IMR-90 (cell line): ENCODE data around the gene RALGAPA1. TPM values are rescaled to one million over a fixed set of nuclear protein-coding genes. Genes with fewer than 3 reads are reported as not detected.
"Not testable (repeated sequence)": the region's sequence is repeated elsewhere in the genome, so short reads cannot be mapped to it uniquely, and the experiment has no call there.

Experiments
- ATAC-seq: fragments of 200-7000 bp; cut with Tn5 transposase; 2 replicates; pipeline ENCODE4 v1.9.1; 2020; ENCODE audit warnings: low read depth, mild to moderate bottlenecking, moderate library complexity
- BruUV-seq: library from RNA; stranded (reverse); fragments of 400-500 nt; replicated peaks from 2 replicates; lab custom pipeline; 2021; lab: Mats Ljungman, UMichigan
- CTCF ChIA-PET: fragments of 300-600 bp; formaldehyde crosslinking; extraction: SDS; loops from one replicate; lab custom pipeline; 2021; ENCODE audit warnings: antibody characterized with exemption; lab: Yijun Ruan, JAX
- POLR2A ChIA-PET: fragments of 300-600 bp; sonication (Branson Sonifier 250); formaldehyde crosslinking; loops from one replicate; lab custom pipeline; 2022; ENCODE audit warnings: antibody characterized with exemption; ENCODE audit not compliant: unreplicated experiment; lab: Charles Lee
- DNase-seq: peaks from one replicate; pipeline ENCODE4 v3.0.0; 2013
- H2AFZ ChIP-seq: replicated peaks from 2 replicates; pipeline ENCODE3; 2013; ENCODE audit warnings: low read length, mild to moderate bottlenecking; ENCODE audit not compliant: poor library complexity
- H2AK5ac ChIP-seq: 2 replicates; pipeline ENCODE4 v1.6.1; 2013; ENCODE audit warnings: low read depth, low read length, inconsistent platforms
- H2AK9ac ChIP-seq: replicated peaks from 2 replicates; pipeline ENCODE3; 2013; ENCODE audit warnings: mild to moderate bottlenecking, low read depth, low read length, moderate library complexity; ENCODE audit not compliant: poor library complexity
- H2BK120ac ChIP-seq: 2 replicates; pipeline ENCODE4 v1.6.1; 2013; ENCODE audit warnings: low read depth, low read length, inconsistent platforms
- H2BK15ac ChIP-seq: 3 replicates; pipeline ENCODE4 v1.6.1; 2013; ENCODE audit warnings: low read depth, low read length, inconsistent platforms
- H2BK20ac ChIP-seq: 2 replicates; pipeline ENCODE4 v1.6.1; 2013; ENCODE audit warnings: low read depth, mild to moderate bottlenecking, inconsistent platforms, low read length, moderate library complexity
- H2BK5ac ChIP-seq: 2 replicates; pipeline ENCODE4 v1.6.1; 2013; ENCODE audit warnings: mild to moderate bottlenecking, low read depth, low read length, inconsistent platforms; ENCODE audit not compliant: poor library complexity, severe bottlenecking
- H3K14ac ChIP-seq: replicated peaks from 2 replicates; pipeline ENCODE4 v1.6.1; 2013; ENCODE audit warnings: low read depth, low read length, inconsistent platforms
- H3K18ac ChIP-seq: 2 replicates; pipeline ENCODE4 v1.6.1; 2013; ENCODE audit warnings: low read depth, low read length, control low read depth
- H3K23ac ChIP-seq: 2 replicates; pipeline ENCODE4 v1.6.1; 2013; ENCODE audit warnings: low read depth, low read length, inconsistent platforms
- H3K27ac ChIP-seq: 2 replicates; pipeline ENCODE4 v1.5.1; 2013; ENCODE audit warnings: mild to moderate bottlenecking, control low read depth, low read length; ENCODE audit not compliant: insufficient read depth
- H3K27me3 ChIP-seq: 2 replicates; pipeline ENCODE4 v1.6.1; 2013; ENCODE audit warnings: low read length; ENCODE audit not compliant: control insufficient read depth, insufficient read depth
- H3K36me3 ChIP-seq: 2 replicates; pipeline ENCODE4 v1.6.1; 2013; ENCODE audit warnings: low read length, mixed read lengths; ENCODE audit not compliant: control insufficient read depth, insufficient read depth
- H3K4ac ChIP-seq: 2 replicates; pipeline ENCODE4 v1.6.1; 2013; ENCODE audit warnings: low read depth, low read length, inconsistent platforms
- H3K4me1 ChIP-seq: 2 replicates; pipeline ENCODE4 v1.6.1; 2013; ENCODE audit warnings: low read length, mixed read lengths; ENCODE audit not compliant: control insufficient read depth, insufficient read depth
- H3K4me2 ChIP-seq: 2 replicates; pipeline ENCODE4 v1.6.1; 2013; ENCODE audit warnings: low read depth, mild to moderate bottlenecking, control low read depth, low read length, moderate library complexity
- H3K4me3 ChIP-seq: 2 replicates; pipeline ENCODE4 v1.5.1; 2013; ENCODE audit warnings: low read depth, mild to moderate bottlenecking, control low read depth, low read length, moderate library complexity; ENCODE audit not compliant: insufficient read depth
- H3K56ac ChIP-seq: 2 replicates; pipeline ENCODE4 v1.6.1; 2013; ENCODE audit warnings: low read length, inconsistent platforms; ENCODE audit not compliant: insufficient read depth; ENCODE audit errors: extremely low read depth
- H3K79me1 ChIP-seq, 2 experiments: 2 replicates each; pipeline ENCODE4 v1.6.1; 2013; ENCODE audit warnings: low read length in 2 of 2, inconsistent platforms in 1 of 2, low read depth in 1 of 2
- H3K9ac ChIP-seq: 2 replicates; pipeline ENCODE4 v1.6.1; 2013; ENCODE audit warnings: low read depth, low read length, control low read depth
- H3K9me1 ChIP-seq: 2 replicates; pipeline ENCODE4 v1.6.1; 2013; ENCODE audit warnings: low read length, inconsistent platforms; ENCODE audit not compliant: insufficient read depth
- H3K9me3 ChIP-seq: 2 replicates; pipeline ENCODE4 v1.6.1; 2013; ENCODE audit warnings: low read length; ENCODE audit not compliant: control insufficient read depth, insufficient read depth
- H4K20me1 ChIP-seq: 2 replicates; pipeline ENCODE4 v1.6.1; 2013; ENCODE audit warnings: low read length, inconsistent platforms; ENCODE audit not compliant: insufficient read depth
- H4K5ac ChIP-seq: 2 replicates; pipeline ENCODE4 v1.6.1; 2013; ENCODE audit warnings: mild to moderate bottlenecking, low read depth, low read length, control low read depth
- H4K8ac ChIP-seq, 2 experiments: 2 replicates each; pipeline ENCODE4 v1.6.1; 2013; ENCODE audit warnings: low read depth in 2 of 2, low read length in 2 of 2, control low read depth in 1 of 2, inconsistent platforms in 1 of 2
- H4K91ac ChIP-seq: 2 replicates; pipeline ENCODE4 v1.6.1; 2013; ENCODE audit warnings: low read depth, low read length, inconsistent platforms; ENCODE audit not compliant: insufficient read depth
- WGBS, 2 experiments: methylation state at CpG; one replicate each; pipeline versions ENCODE4 v1.1.5 to v1.1.7; 2013; ENCODE audit warnings: missing lambda C conversion rate in 2 of 2; ENCODE audit not compliant: insufficient read length in 1 of 2; ENCODE audit errors: extremely low coverage in 2 of 2; 5-methylcytosine and 5-hydroxymethylcytosine counted together
- dilution Hi-C: fragments of 300-500 bp; cut with HindIII; formaldehyde crosslinking; loops from one replicate; pipeline ENCODE4 v1.14.3; 2018; ENCODE audit warnings: low sequenced_read_pairs; ENCODE audit not compliant: unreplicated experiment
- in situ Hi-C: fragments of 300-500 bp; cut with MboI; formaldehyde crosslinking; loops from 3 replicates; pipeline ENCODE4 v1.14.3; 2019; ENCODE audit warnings: low sequenced_read_pairs, inconsistent platforms, mixed read lengths
- intact Hi-C: fragments of 100-400 bp; cut with micrococcal nuclease; formaldehyde crosslinking; loops from 2 replicates; pipeline ENCODE4 v1.10.0; 2022
- polyA plus RNA-seq, 3 experiments: library from polyadenylated mRNA; depleted of rRNA; stranded (reverse); fragments of >200 nt; gene quantifications; 2 replicates each; pipeline ENCODE4 v1.2.3, GENCODE V29; 2012; ENCODE audit warnings: low replicate concordance in 1 of 3
- total RNA-seq: library from RNA; depleted of rRNA; stranded (reverse); fragments of >200 nt; gene quantifications from 2 replicates; pipeline ENCODE4 v1.2.3, GENCODE V29; 2012

RALGAPA1 gene
- total and polyA plus RNA-seq, 2 of the 4 experiments (the other 2 are of a cell fraction), result 5.1 to 25.6 TPM

GRCh38 chr14:35626947-35627346 lies 182.1 kb downstream of the RALGAPA1 start:
- dilution Hi-C loops, H2BK15ac ChIP-seq, H2AK5ac ChIP-seq, H3K4me1 ChIP-seq, H3K27ac ChIP-seq, H3K36me3 ChIP-seq, H3K4me2 ChIP-seq, H4K91ac ChIP-seq, BruUV-seq, H3K9me1 ChIP-seq, H2BK20ac ChIP-seq, in situ Hi-C loops, H4K20me1 ChIP-seq, H2AK9ac ChIP-seq, H3K18ac ChIP-seq, POLR2A ChIA-PET, intact Hi-C loops, H2BK5ac ChIP-seq, H4K8ac ChIP-seq, H2BK120ac ChIP-seq, ATAC-seq, H3K14ac ChIP-seq, H3K4ac ChIP-seq, H3K23ac ChIP-seq, H3K9ac ChIP-seq, H3K56ac ChIP-seq, DNase-seq, H4K5ac ChIP-seq, H3K79me1 ChIP-seq, H3K9me3 ChIP-seq, H3K4me3 ChIP-seq, H2AFZ ChIP-seq, H3K27me3 ChIP-seq: not testable (repeated sequence)
- CTCF ChIA-PET, result interaction anchor here (0.6 kb wide), 1 partner anchor 304 kb away, joined by 3 read pairs; no protein-coding TSS in a partner anchor
- no CpG with 5 or more reads among the region's 2 CpGs for WGBS, 2 experiments

- H4K5ac ChIP-seq, in situ Hi-C loops, H3K4ac ChIP-seq, DNase-seq, H2AFZ ChIP-seq, H2AK5ac ChIP-seq, H2BK5ac ChIP-seq, H2BK120ac ChIP-seq, H3K79me1 ChIP-seq, H2BK15ac ChIP-seq, H3K18ac ChIP-seq, H4K91ac ChIP-seq, H3K27ac ChIP-seq, H3K36me3 ChIP-seq, H3K9ac ChIP-seq, H2AK9ac ChIP-seq, H2BK20ac ChIP-seq, H3K27me3 ChIP-seq, H3K9me3 ChIP-seq, H3K23ac ChIP-seq, ATAC-seq, BruUV-seq, intact Hi-C loops, H3K4me2 ChIP-seq, H4K8ac ChIP-seq, H3K9me1 ChIP-seq, CTCF ChIA-PET, H3K4me1 ChIP-seq, H3K14ac ChIP-seq, dilution Hi-C loops, H3K4me3 ChIP-seq, H3K56ac ChIP-seq, POLR2A ChIA-PET, H4K20me1 ChIP-seq: not testable (repeated sequence)
- WGBS, 2 experiments, result no CpG with 5 or more reads among the region's 4 CpGs
These were observed 187.1 kb downstream of the RALGAPA1 start for GRCh38 chr14:35621996-35622395.
